Activated CD8-positive, alpha-beta memory T cell treated with anti-CD3 and anti-CD28 coated beads for 36 hours (primary cell): ENCODE data around the gene GSTM3. TPM values are rescaled to one million over a fixed set of nuclear protein-coding genes. Genes with fewer than 3 reads are reported as not detected.
"Not testable (repeated sequence)": the region's sequence is repeated elsewhere in the genome, so short reads cannot be mapped to it uniquely, and the experiment has no call there.

Source experiments
- CTCF ChIA-PET: fragments of 350-600 bp; sonication (Branson Sonifier 250); formaldehyde crosslinking; loops from one replicate; lab custom pipeline; 2021; ENCODE audit warnings: antibody characterized with exemption; lab: Charles Lee
- POLR2A ChIA-PET: fragments of 350-600 bp; sonication (Branson Sonifier 250); formaldehyde crosslinking; loops from one replicate; lab custom pipeline; 2021; ENCODE audit warnings: antibody characterized with exemption; lab: Charles Lee
- total RNA-seq, 2 experiments: library from RNA; stranded (reverse); gene quantifications; one replicate each; pipeline ENCODE4 v1.2.3, GENCODE V29; 2021

The GSTM3 gene
- total RNA-seq, 2 experiments from 2014 or later = 8.6 to 11.8 TPM

GRCh38 chr1:109750920-109751319, 10.1 kb upstream of the GSTM3 start:
- ChIA-PET POLR2A (no interaction called here), CTCF (no interaction called here)

- ChIA-PET POLR2A (no interaction called here), CTCF (no interaction called here)
Observed at GRCh38 chr1:109750241-109750882, 9.5 kb upstream of the GSTM3 start.

GRCh38 chr1:109749221-109749620, 8.4 kb upstream of the GSTM3 start:
- POLR2A ChIA-PET = no interaction called here
- CTCF ChIA-PET = no interaction called here

GRCh38 chr1:109748311-109748710, 7.5 kb upstream of the GSTM3 start:
- CTCF ChIA-PET, POLR2A ChIA-PET: not testable (repeated sequence)

GRCh38 chr1:109739738-109740614, 862 bp downstream of the GSTM3 start:
- ChIA-PET POLR2A (no interaction called here), CTCF (interaction anchor here (1.0 kb wide), 1 partner anchor 22 kb away, joined by 3 read pairs; no protein-coding TSS in a partner anchor)

GRCh38 chr1:109733236-109733870, 7.5 kb downstream of the GSTM3 start:
- POLR2A ChIA-PET = no interaction called here
- CTCF ChIA-PET = interaction anchor here (0.7 kb wide), 1 partner anchor 251 kb away, joined by 3 read pairs; no protein-coding TSS in a partner anchor

GRCh38 chr1:109732390-109732881, 8.4 kb downstream of the GSTM3 start:
- CTCF ChIA-PET = interaction anchor here (0.5 kb wide), 1 partner anchor 295 kb away, joined by 3 read pairs; no protein-coding TSS in a partner anchor
- POLR2A ChIA-PET = no interaction called here

GRCh38 chr1:109730666-109731065, 10.2 kb downstream of the GSTM3 start:
- POLR2A ChIA-PET = no interaction called here
- CTCF ChIA-PET = no interaction called here

GRCh38 chr1:109728870-109729269, 12.0 kb downstream of the GSTM3 start:
- CTCF ChIA-PET = no interaction called here

GRCh38 chr1:109726728-109727373, 14.0 kb downstream of the GSTM3 start:
- ChIA-PET CTCF (no interaction called here), POLR2A (no interaction called here)

More at GRCh38 chr1:109728870-109729269, 12.0 kb downstream of the GSTM3 start:
- POLR2A ChIA-PET = no interaction called here

- ChIA-PET POLR2A (no interaction called here), CTCF (no interaction called here)
Observed at GRCh38 chr1:109726007-109726406, 14.8 kb downstream of the GSTM3 start.

- ChIA-PET CTCF (no interaction called here), POLR2A (no interaction called here)
Observed at GRCh38 chr1:109725510-109725909, 15.3 kb downstream of the GSTM3 start.

- POLR2A ChIA-PET = no interaction called here
- CTCF ChIA-PET = no interaction called here
Observed at GRCh38 chr1:109724933-109725332, 15.9 kb downstream of the GSTM3 start.

GRCh38 chr1:109722908-109723691, 17.7 kb downstream of the GSTM3 start:
- ChIA-PET CTCF (no interaction called here), POLR2A (no interaction called here)

GRCh38 chr1:109721971-109722370, 18.9 kb downstream of the GSTM3 start:
- ChIA-PET POLR2A (no interaction called here), CTCF (no interaction called here)

GRCh38 chr1:109721042-109721441, 19.8 kb downstream of the GSTM3 start:
- POLR2A ChIA-PET = no interaction called here
- CTCF ChIA-PET = no interaction called here

GRCh38 chr1:109719337-109719837, 21.5 kb downstream of the GSTM3 start:
- CTCF ChIA-PET = no interaction called here

GRCh38 chr1:109718495-109718894, 22.3 kb downstream of the GSTM3 start:
- ChIA-PET CTCF (no interaction called here), POLR2A (no interaction called here)

More at GRCh38 chr1:109719337-109719837, 21.5 kb downstream of the GSTM3 start:
- POLR2A ChIA-PET = no interaction called here

GRCh38 chr1:109717729-109718128, 23.1 kb downstream of the GSTM3 start:
- ChIA-PET CTCF (no interaction called here), POLR2A (no interaction called here)
